HG03342 (cell line): ENCODE measurements around the gene SECISBP2.

Source experiments
- ATAC-seq: cut with Tn5 transposase; IDR thresholded peaks from one replicate; pipeline ENCODE4 v1.9.1; 2021; ENCODE audit warnings: mild to moderate bottlenecking, moderate library complexity; ENCODE audit not compliant: unreplicated experiment

The SECISBP2 gene

DNA sequence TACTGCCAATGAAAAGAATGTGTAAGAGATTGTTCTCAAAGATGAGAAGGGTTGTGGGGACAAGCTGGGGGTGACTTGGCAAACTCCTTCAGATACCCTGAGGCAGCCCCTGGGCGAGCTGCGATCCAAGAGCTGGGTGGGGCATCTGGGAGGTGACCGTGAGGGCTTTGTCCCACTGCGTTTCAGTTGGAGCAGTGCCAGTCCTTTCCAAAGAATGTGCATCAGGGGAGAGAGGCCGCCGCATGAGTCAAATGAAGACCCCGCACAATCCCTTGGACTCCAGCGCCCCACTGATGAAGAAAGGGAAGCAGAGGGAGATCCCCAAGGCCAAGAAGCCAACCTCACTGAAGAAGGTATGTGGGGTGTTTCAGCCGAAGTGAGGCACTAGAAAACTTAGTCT lies 28.4 kb downstream of the SECISBP2 start:
- no peak for ATAC-seq

DNA sequence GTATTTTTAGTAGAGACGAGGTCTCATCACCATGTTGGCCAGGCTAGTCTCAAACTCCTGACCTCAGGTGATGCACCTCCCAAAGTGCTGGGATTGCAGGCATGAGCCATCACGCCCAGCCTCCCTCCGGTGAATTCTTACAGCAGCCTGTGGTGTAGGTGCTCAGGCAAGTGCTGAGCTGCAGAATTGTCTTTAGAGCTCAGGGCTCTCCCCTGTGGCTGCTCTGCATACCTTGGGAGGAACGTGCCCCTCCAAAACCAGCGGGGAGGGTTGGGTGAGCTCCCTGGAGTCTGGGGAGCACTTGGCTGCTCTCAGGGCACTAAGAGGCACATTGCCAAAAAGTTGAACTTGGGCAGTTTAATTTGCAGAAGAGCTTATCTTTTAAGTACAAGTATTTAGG lies 29.4 kb downstream of the SECISBP2 start:
- ATAC-seq, result no peak

DNA sequence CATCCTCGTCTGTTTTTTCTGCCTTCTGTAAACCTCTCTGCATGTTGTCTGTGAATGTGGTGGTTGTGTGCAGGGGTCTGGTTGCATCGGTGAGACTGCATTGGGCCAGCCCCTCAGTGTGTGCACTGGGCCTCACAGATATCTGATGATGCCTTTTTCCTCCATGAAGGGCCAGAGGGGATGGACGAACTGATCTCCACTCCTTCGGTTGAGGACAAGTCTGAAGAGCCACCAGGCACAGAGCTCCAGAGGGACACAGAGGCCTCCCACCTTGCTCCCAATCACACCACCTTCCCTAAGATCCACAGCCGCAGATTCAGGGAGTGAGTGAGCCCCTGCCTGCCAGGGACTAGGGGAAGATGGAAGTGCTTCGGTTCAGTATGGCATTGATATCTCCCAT lies 31.3 kb downstream of the SECISBP2 start:
- ATAC-seq, result no peak

DNA sequence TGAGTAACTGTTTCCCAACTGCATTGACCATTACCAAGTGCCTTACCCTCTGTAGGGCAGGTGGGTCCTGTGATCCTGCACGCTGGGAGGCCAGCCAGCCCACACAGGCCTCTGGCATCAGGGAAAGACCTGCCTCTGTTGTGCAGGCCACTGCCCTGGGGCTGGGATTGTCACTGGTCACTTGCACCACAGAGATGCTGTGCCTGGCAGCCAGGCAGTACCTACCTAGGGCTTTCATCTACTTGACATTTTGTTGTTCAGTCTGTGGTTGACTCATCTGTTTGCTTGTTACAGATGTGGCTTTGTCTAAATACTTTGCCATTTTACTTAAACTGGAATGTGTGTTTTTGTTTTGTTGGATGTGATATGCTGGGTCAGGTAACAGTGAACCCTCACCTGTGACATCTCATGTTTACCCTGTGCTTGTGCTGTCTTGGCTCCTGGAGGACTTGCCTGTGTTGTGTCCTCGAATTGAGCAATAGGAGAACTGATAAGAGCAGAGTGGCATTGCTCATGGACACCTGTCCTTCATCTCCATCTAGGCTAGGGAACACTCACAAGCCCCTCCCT lies 32.8 kb downstream of the SECISBP2 start:
- no peak for ATAC-seq

DNA sequence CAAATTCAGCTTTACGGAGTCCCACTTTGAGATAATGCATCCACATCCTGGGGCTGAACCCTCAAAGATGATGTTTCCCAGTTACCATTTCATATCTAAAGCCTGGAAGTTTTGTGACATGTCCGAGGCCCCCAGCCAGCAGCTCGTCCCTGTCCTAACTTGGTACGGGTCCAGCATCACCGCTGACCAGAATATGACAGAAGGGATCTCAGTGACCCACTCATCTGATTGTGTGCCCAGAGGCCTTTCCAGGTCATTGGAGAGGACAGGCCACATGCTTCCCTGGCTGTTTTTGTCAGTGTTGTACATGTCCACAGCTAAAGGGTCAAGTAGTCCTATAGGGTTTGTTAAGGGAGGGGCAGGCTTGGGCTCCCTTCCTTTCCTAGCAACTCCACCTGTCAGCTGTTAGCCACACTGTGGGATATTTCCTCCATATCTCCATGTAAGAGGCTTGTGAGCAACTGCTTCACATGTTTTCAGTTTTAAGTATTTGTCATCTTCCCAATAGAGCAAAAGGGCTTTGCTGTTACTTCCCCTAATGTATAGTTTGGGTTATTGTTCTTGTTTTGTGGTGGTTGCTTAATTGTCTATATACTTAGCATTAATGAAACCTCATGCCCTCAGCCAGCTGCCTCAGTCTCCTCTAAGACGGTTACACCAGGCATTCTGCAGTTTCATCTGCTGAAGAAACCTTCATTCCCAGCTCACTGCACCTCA lies 33.4 kb downstream of the SECISBP2 start:
- ATAC-seq, result no peak

DNA sequence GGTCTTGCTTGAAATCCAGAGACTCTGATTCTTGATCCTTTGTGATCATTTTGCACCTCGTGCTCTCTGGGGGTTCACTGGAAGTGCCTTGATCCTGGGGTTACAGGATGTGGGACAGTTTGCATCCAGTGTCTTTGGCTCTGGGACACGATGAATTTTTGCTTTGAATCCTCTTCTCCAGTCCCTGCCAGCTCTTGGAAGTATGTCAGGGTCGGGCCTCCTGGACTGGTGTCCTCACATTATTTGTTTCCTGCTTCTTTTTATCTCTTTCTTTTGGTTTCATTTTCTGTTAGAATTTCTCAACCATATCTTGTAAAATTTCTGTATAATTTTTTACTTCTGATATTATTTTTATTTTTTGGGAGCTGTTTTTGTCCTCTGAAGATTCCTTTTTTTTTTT lies 34.2 kb downstream of the SECISBP2 start:
- ATAC-seq, result no peak

DNA sequence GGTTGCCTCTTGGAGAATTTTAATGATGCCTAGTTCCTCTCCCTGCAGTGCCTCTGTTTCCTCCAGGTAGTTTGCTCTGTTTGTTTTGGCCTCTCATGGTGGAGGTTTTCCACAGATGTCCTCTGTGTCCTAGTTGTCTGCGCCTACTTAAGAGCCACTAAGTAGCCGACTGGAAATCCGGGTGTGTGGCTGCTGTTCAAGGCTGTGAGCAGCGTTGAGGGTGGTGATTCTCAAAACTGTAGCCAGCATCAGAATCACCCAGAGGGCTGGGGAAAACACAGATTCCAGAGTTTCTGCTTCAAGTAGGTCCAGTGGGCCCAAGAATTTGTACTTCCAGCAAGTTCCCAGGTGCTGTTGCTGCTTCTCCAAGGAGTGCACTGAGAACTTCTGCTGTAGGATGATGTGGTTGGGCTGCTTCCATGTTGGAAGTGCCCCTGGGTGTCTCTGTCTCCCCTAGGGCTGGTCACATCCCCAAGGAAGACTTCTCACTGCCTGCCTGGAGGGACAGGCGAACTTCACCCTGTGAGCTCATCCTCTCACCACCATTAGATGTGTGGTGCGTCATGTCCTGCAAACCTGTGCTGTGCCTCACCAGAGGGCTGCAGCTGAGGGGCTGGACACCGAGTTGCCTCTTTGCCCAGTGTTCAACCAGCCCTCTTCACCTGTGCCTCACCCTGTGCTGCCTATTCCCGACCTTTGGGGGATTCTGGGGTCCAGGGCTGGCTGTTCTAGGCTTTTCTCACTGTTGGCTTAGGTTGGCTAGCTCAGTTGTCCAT lies 34.8 kb downstream of the SECISBP2 start:
- no peak for ATAC-seq

DNA sequence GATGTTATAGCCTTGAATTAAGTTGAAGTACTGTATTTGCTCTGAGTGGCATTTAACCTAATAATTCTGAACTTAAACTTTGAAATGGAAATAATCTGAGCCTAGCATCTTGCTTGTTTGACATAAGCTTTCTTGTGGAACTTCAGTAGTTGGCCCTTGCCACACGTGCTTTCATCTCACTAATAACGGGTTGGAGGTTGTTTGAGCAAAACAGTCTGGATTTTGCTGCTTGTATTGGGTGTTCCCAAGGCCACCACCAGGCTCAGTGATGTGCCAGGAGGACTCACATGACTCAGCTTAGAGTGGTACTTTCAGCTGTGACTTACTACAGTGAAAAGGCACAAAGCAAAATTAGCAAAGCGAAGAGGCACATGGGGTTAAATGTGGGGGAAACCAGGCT lies 35.7 kb downstream of the SECISBP2 start:
- ATAC-seq, result no peak

DNA sequence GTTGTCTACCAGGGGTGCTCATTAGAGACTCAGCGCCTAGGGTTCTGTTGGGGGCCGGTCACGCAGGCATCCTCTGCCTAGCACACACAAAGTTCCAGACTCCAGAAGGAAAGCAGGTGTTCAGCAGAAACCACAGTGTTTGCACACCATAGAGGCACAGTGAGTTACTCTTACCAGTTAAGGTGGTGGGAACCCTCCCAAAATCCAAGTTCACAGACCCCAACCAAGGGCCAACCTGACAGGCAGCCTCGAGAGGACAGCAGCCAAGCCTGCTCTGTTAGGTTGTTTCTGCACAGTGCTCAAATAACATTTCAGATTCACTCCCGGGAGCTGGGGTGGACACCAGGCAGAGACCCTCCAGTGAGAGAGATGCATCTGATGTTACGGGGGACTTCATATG lies 36.2 kb downstream of the SECISBP2 start:
- ATAC-seq, result no peak

DNA sequence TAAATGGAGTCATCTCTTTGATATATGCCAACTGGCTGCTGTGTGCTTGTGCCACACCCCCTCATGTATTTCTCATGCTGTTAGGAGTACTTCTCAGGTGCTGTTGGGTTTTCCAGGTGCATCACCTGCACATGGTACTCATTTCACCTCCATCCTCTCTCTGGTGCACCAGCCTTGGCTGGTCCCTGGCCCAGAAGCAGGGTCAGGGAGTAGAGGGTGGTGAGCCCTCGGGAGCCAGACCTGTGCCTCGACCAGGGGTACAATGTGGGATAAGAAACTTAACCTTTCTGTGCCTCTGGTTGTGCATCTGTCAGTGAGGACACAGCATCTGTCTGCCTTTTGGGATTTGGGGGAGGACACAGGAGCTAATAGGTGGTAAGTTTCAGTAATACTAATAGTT lies 38.5 kb downstream of the SECISBP2 start:
- ATAC-seq, result no peak

DNA sequence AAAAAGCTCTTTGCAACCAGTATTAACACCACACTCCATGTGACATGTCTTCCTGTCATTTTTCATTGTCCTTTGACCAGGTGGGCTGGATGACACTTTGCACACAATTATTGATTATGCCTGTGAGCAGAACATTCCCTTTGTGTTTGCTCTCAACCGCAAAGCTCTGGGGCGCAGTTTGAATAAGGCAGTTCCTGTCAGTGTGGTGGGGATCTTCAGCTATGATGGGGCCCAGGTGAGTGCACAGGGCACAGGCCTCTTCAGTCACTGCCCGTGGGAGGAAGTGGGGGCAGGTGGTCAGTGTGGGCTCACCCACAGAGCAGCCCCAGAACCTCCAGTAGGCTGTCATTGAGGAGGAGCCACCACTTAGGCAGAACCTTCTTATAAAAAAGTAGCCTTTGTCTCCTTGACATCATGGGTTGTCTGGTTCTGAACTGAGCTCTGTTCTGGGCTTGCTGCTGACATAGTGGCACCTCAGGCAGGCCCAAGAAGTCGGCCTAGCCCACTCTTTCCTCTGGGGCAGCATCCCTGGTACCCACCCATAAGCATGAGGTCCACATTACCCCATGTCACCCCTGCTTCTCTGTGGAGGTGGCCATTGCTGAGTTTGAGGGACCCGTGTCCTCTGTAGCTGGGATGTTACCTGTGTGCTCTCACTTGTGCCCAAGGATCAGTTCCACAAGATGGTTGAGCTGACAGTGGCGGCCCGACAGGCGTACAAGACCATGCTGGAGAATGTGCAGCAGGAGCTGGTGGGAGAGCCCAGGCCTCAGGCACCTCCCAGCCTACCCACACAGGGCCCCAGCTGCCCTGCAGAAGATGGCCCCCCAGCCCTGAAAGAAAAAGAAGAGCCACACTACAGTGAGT lies 39.3 kb downstream of the SECISBP2 start:
- ATAC-seq, result no peak

DNA sequence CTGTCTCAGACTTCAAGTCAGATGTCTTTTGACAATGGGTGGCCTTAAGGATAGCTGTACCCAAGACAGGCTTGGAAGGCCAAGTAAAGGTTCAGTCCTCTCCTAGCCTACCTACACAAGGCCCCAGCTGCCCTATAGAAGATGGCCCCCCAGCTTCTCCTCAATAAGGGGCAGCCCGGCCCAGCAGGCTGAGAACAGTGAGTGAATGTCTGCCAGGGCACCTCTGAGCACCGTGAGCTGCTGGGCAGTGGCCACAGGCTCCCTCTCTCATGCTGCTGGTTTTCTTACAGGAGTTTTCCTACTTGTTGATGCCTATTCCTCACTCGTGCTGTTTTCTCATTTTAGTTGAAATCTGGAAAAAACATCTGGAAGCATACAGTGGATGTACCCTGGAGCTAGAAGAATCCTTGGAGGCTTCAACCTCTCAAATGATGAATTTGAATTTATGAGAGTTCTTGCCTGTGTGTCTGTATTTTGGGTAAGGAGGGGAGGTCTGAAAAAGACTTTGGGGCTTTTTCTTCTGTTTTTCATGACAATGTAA lies 40.1 kb downstream of the SECISBP2 start:
- no peak for ATAC-seq

DNA sequence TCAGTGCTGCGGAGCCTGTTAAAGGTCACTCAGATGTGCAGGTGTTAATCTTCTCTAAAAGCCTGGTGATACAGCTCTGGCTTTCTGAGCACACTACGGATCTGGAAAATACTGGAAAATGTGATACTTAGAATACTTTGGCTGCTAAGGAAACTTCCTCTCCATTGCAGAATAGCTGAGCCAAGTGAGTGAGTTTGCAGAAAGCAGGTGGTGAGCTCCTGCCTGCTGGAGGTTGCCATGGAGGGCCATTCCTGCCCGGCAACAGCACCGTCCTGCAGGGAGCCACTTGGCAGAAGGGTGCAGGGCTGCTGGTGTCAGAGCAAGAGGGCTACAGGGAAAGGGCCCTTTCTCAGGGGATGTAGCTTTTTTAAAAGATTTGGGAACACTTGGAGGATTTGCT lies 40.7 kb downstream of the SECISBP2 start:
- no peak for ATAC-seq

DNA sequence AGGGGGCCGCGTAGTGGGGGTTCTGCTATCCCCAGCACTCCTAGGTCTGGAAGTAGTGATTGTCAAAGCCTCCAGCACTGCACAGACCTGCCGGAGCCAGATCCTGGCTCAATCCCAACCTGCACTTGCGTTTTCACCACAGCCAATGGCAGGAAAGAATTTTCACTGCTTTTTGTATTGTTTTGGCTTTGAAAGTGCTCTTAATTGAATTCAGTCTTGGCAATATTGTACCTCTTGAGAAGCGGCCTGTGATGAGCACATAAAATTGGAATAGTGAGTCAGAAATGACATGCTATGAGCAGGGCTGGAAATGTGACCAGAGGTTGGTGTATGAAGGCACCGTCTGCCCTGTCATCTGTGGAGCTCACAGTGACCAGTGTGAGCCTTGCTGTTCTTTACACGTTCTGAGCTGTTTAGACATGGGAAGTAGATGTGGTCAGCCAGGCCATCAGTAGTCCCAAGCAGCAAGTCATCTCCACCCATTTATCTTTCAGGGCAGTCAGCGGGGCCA lies 41.5 kb downstream of the SECISBP2 start:
- ATAC-seq, result no peak

DNA sequence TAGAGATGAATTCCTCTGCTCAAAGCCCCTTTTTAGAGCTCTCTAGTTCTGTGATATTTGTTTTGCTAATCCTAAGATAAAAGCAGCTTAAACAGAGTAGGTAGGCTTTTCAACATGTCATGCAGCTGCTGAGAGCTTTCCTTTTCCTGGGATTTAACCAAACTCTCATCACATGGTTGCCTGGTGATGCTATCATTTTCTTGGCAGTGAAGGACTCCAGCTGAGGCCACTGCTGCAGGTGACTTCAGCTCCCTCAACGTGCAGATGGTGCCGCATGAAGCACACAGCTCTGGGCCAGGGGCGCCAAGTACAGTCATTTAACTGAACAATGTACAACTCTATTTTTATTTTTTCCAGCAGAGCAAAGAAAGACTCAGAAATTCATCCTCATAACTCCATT lies 42.2 kb downstream of the SECISBP2 start:
- no peak for ATAC-seq

DNA sequence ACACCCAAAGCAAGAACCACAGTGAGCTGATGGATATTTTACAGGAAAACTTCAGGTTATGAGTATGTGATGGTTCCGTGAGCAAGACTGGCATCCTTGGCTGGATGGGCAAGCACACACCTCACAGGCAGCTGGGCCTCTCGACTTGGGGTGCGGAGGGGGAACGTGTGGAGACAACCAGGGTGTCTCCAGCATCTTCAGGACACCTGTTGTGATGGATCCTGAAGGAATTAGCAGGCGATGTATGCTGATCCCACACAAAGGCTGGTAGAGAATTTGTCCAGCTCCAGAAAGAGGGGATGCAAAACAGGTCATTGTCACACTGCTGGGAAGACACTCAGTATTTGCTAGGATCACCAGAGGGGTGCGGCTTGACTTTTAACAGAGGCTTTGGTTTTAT lies 42.7 kb downstream of the SECISBP2 start:
- ATAC-seq, result no peak

DNA sequence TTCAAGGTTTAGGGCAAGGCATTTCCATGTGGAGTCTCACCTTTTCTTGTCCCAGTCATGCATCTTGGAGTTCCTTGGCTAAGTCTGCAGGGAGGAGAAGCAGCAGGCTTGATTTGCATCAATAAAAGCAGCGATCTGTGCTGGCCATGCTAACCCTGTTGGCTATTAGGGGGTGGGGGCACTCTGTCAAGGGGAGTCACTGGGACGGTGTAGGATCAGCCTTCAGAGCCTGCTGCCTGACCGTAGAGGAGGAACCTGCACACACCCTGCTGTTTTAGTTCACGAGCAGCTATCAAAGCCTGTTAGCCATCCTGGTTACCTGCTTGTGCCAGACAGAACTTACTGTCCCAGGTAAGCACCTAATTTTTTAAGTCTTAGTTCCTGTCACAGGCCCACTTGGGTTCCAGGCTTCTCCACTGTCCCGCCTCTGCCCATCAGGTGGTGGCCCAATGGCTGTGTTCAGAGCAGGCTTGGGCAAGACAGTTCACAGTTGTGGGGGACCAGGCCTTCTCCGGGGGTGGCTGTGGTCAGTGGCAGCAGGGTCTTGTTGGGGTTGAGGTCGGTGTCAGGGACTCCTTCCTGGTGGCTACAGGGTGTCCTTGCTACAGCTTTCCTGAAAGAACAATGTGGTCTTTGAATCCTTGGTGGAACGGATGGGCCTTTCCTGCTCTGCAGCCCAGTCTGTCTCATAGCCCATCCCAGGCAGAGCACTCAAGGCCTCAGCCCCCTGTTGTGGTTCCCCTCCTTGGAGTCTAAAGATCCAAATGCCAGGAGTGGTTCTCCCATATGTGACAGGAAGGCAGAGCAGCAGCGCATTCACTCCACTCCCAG lies 43.7 kb downstream of the SECISBP2 start:
- ATAC-seq, result no peak

DNA sequence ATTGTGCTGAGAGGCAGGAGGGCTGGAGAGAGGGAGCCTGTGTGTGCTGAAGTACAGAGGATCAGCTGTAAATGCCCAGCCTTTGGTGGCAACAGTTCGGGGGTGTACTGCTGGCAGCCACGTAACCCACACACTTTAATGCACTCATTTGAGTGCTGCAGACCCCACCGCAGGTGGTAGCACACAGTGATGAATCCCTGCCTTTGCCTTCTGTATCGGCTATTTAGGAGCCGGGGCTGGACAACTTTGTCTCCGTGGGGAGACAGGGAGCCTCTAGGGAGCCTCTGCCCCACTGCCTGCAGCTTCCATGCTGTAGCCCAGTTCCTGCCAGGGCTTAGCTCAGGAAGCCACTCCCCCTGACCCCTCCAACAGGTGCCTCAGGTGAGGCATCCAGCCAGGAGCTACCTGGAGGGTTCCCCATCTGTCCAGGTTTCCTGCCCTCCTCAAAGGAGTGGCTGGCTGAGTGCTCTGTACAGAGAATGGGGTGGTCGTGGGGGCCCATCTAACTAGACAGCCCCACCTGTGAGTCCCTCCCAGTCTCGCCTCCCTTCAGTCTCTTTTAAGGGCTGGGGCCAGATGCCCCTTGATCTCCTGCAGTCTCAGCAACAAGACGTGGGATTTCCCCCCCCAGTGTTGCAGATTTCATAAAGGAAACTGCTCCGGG lies 44.5 kb downstream of the SECISBP2 start:
- no peak for ATAC-seq

DNA sequence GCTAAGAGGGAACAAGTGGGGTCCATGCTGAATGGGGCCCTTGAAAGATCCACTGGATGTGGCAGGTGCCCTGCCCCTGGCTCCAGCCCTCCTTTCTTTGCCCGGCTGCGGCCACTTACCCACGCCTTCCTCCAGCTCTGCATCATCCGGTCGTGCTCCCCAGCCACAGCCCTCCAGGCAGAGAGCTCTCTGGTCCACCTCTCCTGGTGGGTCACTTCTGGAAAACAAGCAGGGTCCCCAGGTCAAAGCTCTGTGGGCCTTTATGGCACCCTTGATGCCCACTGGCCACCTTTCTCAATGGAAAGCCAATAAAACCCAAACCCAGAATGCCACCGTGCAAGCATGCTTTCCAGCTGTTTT lies 45.0 kb downstream of the SECISBP2 start:
- no peak for ATAC-seq
